HCT116 (cell line): ENCODE results near the gene MFGE8. TPM values are rescaled to one million over a fixed set of nuclear protein-coding genes. Genes with fewer than 3 reads are reported as not detected.

Experiments
- ATAC-seq: fragments of 200-7000 bp; cut with Tn5 transposase; 2 replicates; pipeline ENCODE4 v1.9.1; 2020; ENCODE audit warnings: mild to moderate bottlenecking, moderate library complexity
- BruUV-seq: library from RNA; stranded (reverse); fragments of 400-500 nt; replicated peaks from 2 replicates; lab custom pipeline; 2021; lab: Mats Ljungman, UMichigan
- CTCF ChIA-PET: fragments of 300-600 bp; sonication (Branson Sonifier 250); formaldehyde crosslinking; loops from one replicate; lab custom pipeline; 2021; ENCODE audit warnings: antibody characterized with exemption; lab: Charles Lee
- POLR2A ChIA-PET: fragments of 300-600, 350-600 bp; sonication (Branson Sonifier 250); formaldehyde crosslinking; loops from one replicate; lab custom pipeline; 2021; ENCODE audit warnings: antibody characterized with exemption; lab: Charles Lee
- RAD21 ChIA-PET, 2 experiments: fragments of 300-600 bp; sonication (Branson Sonifier 250); formaldehyde crosslinking; loops; one replicate each; lab custom pipeline; 2023; ENCODE audit warnings: low total read pairs in 2 of 2; ENCODE audit not compliant: uncharacterized antibody in 2 of 2, unreplicated experiment in 2 of 2, low non-redundant PET in 1 of 2; lab: Charles Lee
- DNase-seq: peaks from one replicate; pipeline ENCODE4 v3.0.0-alpha.2; 2010; ENCODE audit warnings: low read depth, low spot score
- H2AFZ ChIP-seq: fragments of 200-600 bp; shearing (Covaris generic), sonication (generic); 2 replicates; pipeline ENCODE4 v1.6.1; 2017; ENCODE audit warnings: low read depth, mixed run types, mixed read lengths, antibody characterized with exemption, low read length; ENCODE audit not compliant: poor library complexity, severe bottlenecking
- H3K27ac ChIP-seq: 2 replicates; pipeline ENCODE4 v1.5.1; 2012; ENCODE audit warnings: low read depth, low read length
- H3K27me3 ChIP-seq: fragments of 200-600 bp; sonication (generic); 2 replicates; pipeline ENCODE4 v1.6.1; 2016; ENCODE audit warnings: mixed run types, low read length, mixed read lengths; ENCODE audit not compliant: insufficient read depth
- H3K36me3 ChIP-seq, 2 experiments: fragments of 200-500 bp in 1 of 2; fragments of 200-600 bp in 1 of 2; sonication (Bioruptor generic) in 1 of 2; sonication (generic) in 1 of 2; 2 replicates each; pipeline versions ENCODE4 v1.5.1 to v1.6.1; 2014 to 2016; ENCODE audit warnings: low read length in 2 of 2, inconsistent platforms in 1 of 2, mixed read lengths in 1 of 2, mixed run types in 1 of 2; ENCODE audit not compliant: insufficient read depth in 2 of 2, control insufficient read depth in 1 of 2
- H3K4me1 ChIP-seq, 2 experiments: fragments of 200-600 bp in 1 of 2; sonication (generic) in 1 of 2; 2 replicates each; pipeline versions ENCODE4 v1.5.1 to v1.6.1; 2012 to 2017; ENCODE audit warnings: low read length in 2 of 2, inconsistent platforms in 1 of 2, mild to moderate bottlenecking in 1 of 2, mixed read lengths in 1 of 2, mixed run types in 1 of 2, moderate library complexity in 1 of 2; ENCODE audit not compliant: insufficient read depth in 2 of 2, control insufficient read depth in 1 of 2
- H3K4me2 ChIP-seq: fragments of 200-600 bp; sonication (generic); 2 replicates; pipeline ENCODE4 v1.6.1; 2017; ENCODE audit warnings: mixed run types, low read length, mixed read lengths
- H3K4me3 ChIP-seq, 2 experiments: fragments of 200-600 bp in 1 of 2; sonication (generic) in 1 of 2; replicated peaks in 1 of 2; 2 replicates each; pipeline ENCODE4 v1.5.1; 2011 to 2016; ENCODE audit warnings: low read length in 2 of 2, control low read depth in 1 of 2, low read depth in 1 of 2, mild to moderate bottlenecking in 1 of 2, mixed read lengths in 1 of 2, mixed run types in 1 of 2
- H3K79me2 ChIP-seq: fragments of 200-600 bp; sonication (generic); 2 replicates; pipeline ENCODE4 v1.6.1; 2017; ENCODE audit warnings: mild to moderate bottlenecking, mixed run types, low read length, moderate library complexity, mixed read lengths; ENCODE audit not compliant: insufficient read depth
- H3K9ac ChIP-seq: fragments of 200-600 bp; sonication (generic); 2 replicates; pipeline ENCODE4 v1.6.1; 2016; ENCODE audit warnings: low read length, mixed read lengths
- H3K9me2 ChIP-seq: fragments of 200-600 bp; sonication (generic), shearing (Covaris generic); 2 replicates; pipeline ENCODE4 v1.6.1; 2017; ENCODE audit warnings: mixed run types, mild to moderate bottlenecking, moderate library complexity; ENCODE audit not compliant: insufficient read depth
- H3K9me3 ChIP-seq, 2 experiments: fragments of 200-500 bp in 1 of 2; fragments of 200-600 bp in 1 of 2; sonication (Bioruptor generic) in 1 of 2; sonication (generic) in 1 of 2; 2 replicates each; pipeline ENCODE4 v1.6.1; 2014 to 2017; ENCODE audit warnings: low read length in 2 of 2, mixed read lengths in 2 of 2, inconsistent platforms in 1 of 2, low read depth in 1 of 2, mild to moderate bottlenecking in 1 of 2, mixed run types in 1 of 2, moderate library complexity in 1 of 2; ENCODE audit not compliant: control insufficient read depth in 1 of 2, insufficient read depth in 1 of 2
- H4K20me1 ChIP-seq: fragments of 200-600 bp; sonication (generic), shearing (Covaris generic); 2 replicates; pipeline ENCODE4 v1.6.1; 2017; ENCODE audit warnings: mixed run types, mild to moderate bottlenecking, moderate library complexity; ENCODE audit not compliant: insufficient read depth
- ATF3 ChIP-seq: IDR thresholded peaks from 2 replicates; pipeline ENCODE4 v1.6.1; 2012
- CBX3 ChIP-seq: IDR thresholded peaks from 2 replicates; pipeline ENCODE4 v1.6.1; 2012; ENCODE audit warnings: low read depth
- ELF1 ChIP-seq: IDR thresholded peaks from 2 replicates; pipeline ENCODE4 v1.6.1; 2012; ENCODE audit warnings: low read depth, borderline replicate concordance
- FOSL1 ChIP-seq: IDR thresholded peaks from 2 replicates; pipeline ENCODE4 v1.6.1; 2012; ENCODE audit warnings: low read depth
- POLR2AphosphoS5 ChIP-seq: IDR thresholded peaks from 2 replicates; pipeline ENCODE4 v1.6.1; 2011; ENCODE audit warnings: mild to moderate bottlenecking, low read depth, low read length, moderate library complexity
- REST ChIP-seq: IDR thresholded peaks from 2 replicates; pipeline ENCODE4 v1.6.1; 2012; ENCODE audit warnings: low read depth
- SRF ChIP-seq: IDR thresholded peaks from 2 replicates; pipeline ENCODE4 v1.6.1; 2012; ENCODE audit warnings: low read depth
- YY1 ChIP-seq: IDR thresholded peaks from 2 replicates; pipeline ENCODE4 v1.6.1; 2011; ENCODE audit warnings: low read length, low read depth, moderate library complexity, mild to moderate bottlenecking; ENCODE audit not compliant: insufficient replicate concordance; ENCODE audit errors: extremely low read depth
- ZNF274 ChIP-seq: fragments of 200-500 bp; sonication (Bioruptor generic); IDR thresholded peaks from 2 replicates; pipeline ENCODE4 v1.6.1; 2014; ENCODE audit warnings: mild to moderate bottlenecking, low read depth, low read length, inconsistent platforms
- intact Hi-C: fragments of 100-400 bp; cut with micrococcal nuclease; formaldehyde crosslinking; loops from 2 replicates; pipeline ENCODE4 v1.10.0; 2022
- total RNA-seq: library from RNA; stranded (reverse); gene quantifications from one replicate; pipeline ENCODE4 v1.2.1, GENCODE V29; 2021; ENCODE audit not compliant: unreplicated experiment

Gene MFGE8
- total RNA-seq, 1 experiment from 2014 or later, result 70.7 TPM

GRCh38 chr15:88906130-88906529 is 7.0 kb downstream of the MFGE8 start:
- Histone ChIP-seq H3K36me3 (0 out of 4 replicates have a peak, but pooled peaks cover 0 to 2% of the 10 kb centered on the region in 2 experiments), H3K4me3 (no peak overlapping the region), H3K9me2 (no peaks in the 10 kb centered on the region), H3K27me3 (no peaks in the 10 kb centered on the region), H3K27ac (no peak overlapping the region), H2AFZ (no peak overlapping the region), H3K79me2 (no peaks in the 10 kb centered on the region), H3K9me3 (no peaks in the 10 kb centered on the region), H3K4me2 (no peak overlapping the region), H3K9ac (no peak overlapping the region)
- ChIA-PET POLR2A (no interaction called here), RAD21 (no interaction called here), CTCF (interaction anchor here (1.9 to 3.2 kb wide), 3 partner anchors 97 to 272 kb away, joined by 24 to 38 read pairs (median 37); no protein-coding TSS in a partner anchor)
- no peak for ATAC-seq
- DNase-seq, result no peak
- TF ChIP-seq POLR2AphosphoS5 (no peak), FOSL1 (no peak), ZNF274 (no peak), YY1 (no peak), REST (no peak), SRF (no peak), ELF1 (no peak), ATF3 (no peak), CBX3 (no peak)
- TF ChIP-seq, all 23 proteins: peak for 0
- intact Hi-C loops, result no loop called here
- no peaks in the 10 kb centered on the region for H4K20me1 ChIP-seq
- H3K4me1 ChIP-seq, result peaks cover 12 to 30% of the 10 kb centered on the region in 2 experiments
- no TSS peak for BruUV-seq
